NCI-H2081 treated with DMSO at 0.1 percent for 48 hours (cell line): Measurements from ENCODE around the gene SERGEF.
"Not testable (repeated sequence)": the region's sequence is repeated elsewhere in the genome, so short reads cannot be mapped to it uniquely, and the experiment has no call there.

Experiments
- DNase-seq: peaks from one replicate; lab custom pipeline; 2025; lab: John Stamatoyannopoulos, UW

The SERGEF gene

DNA sequence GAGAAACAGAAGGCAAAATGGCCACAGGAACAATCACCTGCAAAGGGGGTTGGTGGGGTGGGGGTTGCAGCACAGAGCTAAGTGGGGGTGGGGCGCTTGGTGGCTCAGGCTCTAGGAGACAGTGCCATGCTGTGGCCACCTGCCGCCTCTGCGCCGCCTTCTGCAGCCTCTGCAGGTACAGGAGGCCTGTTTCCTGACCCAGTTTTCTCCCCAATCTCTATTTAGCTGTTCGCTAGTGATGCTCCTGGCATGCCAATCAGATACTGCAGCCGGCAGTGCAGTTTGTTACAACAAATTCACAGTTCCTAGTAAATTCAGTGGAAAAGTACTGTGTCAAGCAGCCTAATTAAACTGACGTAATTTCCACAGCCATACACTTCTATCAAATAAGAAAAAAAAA is 106.4 kb downstream of the SERGEF start:
- DNase-seq: no peak

DNA sequence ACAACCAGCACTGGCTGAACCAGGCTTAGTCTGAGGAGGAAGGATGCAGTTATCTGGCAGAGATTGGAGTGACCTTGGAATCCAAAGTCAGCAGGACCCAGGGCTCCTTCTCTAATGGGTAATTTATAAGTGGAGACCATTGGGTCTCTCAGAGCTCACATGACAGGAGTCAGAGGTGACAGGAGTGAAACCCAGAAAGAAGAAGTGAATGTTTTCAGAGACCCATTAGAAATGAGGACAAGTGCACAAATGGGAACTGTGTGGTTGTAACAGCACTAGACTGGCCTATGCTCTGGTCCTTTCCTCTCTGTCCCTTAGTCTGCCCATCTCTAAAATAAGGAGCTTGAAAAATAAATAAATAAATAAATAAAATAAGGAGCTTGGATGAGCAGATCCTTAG is 107.4 kb downstream of the SERGEF start:
- DNase-seq: no peak

GRCh38 chr11:17901481-17901880 is 111.4 kb downstream of the SERGEF start:
- no peak for DNase-seq

DNA sequence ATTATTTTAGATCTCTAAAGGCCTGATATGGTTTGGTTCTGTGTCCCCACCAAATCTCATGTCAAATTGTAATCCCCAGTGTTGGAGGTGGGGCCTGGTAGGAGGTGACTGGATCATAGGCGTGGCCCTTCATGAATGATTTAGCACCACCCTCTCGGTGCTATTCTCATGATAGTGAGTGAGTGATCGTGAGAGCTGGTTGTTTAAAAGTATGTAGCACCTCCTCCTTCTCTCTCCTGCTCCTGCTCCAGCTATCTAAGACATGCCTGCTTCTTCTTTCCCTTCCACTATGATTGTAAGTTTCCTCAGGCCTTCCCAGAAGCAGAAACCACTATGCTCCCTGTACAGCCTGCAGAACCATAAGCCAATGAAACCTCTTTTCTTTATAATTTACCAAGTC is 114.1 kb downstream of the SERGEF start:
- DNase-seq: no peak

DNA sequence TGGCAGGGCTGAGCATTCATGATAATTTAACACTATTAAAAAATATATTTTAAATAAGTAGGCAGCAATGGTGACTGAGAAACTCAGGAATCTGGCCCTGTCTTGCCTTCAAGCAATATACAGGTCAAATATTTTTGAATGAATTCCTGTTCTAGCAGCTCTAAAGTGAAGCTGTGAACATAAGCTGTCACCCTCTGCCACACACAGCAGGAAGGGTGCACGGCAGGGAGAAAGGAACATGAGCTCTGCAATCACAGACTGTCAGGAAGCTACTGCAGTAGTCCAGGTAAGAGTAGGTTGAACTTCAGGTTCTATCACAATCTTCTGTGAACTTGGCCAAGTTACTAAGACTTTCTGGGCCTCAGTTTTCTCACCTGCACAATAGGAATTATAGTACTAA is 114.8 kb downstream of the SERGEF start:
- no peak for DNase-seq

- no peak for DNase-seq
Measured at GRCh38 chr11:17897495-17897894, 115.4 kb downstream of the SERGEF start.

DNA sequence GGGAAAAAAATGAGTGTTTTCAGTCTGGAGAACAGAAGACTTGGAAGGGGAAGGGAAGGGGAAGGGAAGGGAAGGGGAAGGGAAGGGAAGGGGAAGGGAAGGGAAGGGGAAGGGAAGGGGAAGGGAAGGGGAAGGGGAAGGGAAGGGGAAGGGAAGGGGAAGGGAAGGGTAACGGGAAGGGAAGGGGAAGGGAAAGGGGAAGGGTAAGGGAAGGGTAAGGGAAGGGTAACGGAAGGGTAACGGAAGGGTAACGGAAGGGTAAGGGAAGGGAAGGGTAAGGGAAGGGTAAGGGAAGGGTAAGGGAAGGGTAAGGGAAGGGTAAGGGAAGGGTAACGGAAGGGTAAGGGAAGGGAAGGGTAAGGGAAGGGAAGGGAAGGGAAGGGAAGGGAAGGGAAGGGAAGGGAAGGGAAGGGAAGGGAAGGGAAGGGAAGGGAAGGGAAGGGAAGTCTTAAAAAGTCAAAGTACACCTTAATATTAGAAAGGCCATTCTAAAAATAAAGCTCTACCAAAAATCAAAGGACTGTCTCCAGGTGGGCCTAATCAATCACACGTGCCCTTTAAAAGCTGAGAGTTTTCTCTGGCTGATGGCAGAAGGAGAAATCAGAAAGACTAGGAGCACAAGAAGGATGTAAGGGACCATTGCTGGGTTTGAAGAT is 116.2 kb downstream of the SERGEF start:
- DNase-seq: not testable (repeated sequence)

- no peak for DNase-seq
Measured at GRCh38 chr11:17894929-17895658, 117.8 kb downstream of the SERGEF start.

DNA sequence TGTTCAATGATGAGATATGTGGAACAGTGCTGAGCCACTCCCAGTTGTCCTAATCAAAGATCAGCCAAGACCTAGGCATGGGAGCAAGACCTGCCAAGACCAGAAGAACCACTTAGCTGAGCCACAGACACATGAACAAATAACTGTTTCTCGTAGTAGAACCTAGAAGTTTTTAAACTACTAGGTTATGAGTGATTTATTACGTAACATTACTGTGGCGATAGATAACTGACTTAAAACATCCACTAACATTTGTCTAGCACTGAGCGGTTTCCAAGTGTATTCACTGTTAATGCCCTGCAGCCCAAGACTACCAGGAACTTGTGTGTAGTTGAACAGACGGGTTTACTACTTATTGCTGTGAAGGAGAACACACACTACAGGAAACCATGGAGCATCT is 120.4 kb downstream of the SERGEF start:
- DNase-seq: no peak

- no peak for DNase-seq
Measured at GRCh38 chr11:17890325-17890724, 122.5 kb downstream of the SERGEF start.

DNA sequence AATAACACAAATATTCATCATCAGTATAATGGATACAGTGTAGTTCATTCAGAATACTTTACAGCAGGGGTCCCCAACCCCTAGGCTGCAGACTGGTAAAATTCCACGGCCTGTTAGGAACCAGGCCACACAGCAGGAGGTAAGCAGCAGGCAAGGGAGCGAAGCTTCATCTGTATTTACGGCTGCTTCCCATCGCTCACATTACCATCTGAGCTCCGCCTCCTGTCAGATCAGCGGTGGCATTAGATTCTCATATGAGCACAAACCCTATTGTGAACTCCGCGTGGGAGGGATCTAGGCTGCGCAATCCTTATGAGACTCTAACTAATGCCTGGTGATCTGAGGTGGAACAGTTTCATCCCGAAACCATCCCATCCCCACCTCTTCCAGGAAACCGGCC is 125.1 kb downstream of the SERGEF start:
- no peak for DNase-seq

DNA sequence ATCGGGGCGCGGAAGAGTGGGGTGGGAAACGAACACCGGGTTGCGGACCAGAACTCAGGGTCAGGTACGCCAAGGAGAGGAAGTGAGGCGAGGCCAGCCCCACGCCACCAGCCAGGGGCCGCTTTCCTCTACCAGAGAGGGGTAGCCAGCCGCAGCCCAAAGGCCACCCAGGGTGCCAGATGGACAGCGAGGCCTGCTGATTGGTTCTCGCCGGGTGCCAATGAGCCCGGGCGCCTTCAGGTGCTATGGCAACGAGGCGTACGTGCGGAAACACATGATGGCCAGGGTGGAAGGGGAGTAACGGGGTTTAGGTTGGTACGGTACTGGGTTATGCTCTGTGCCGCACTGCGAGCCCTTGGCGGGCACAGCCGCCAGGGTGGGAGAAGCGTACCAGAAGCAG is 128.9 kb downstream of the SERGEF start:
- no peak for DNase-seq

GRCh38 chr11:17883057-17883456 is 129.8 kb downstream of the SERGEF start:
- DNase-seq: no peak

GRCh38 chr11:17878743-17879142 is 134.1 kb downstream of the SERGEF start:
- DNase-seq: no peak

DNA sequence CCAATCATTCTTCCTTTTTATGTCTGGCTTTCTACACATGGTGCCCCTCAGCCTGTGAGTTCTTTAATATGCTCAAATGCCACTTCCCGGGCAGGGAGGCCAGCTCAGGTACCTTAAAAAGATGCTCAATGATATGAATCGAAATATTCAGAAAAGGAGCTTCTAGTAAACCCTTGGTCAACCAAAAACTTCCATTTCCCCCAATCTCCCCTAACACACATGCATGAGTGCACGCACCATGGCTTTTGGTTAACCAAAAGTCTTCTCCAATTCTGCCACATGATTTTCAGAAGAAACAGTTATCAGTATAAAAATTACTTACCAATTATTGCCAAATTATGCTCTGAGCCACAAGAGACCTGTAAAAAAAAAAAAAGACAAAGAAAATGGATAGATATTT is 135.0 kb downstream of the SERGEF start:
- no peak for DNase-seq

DNA sequence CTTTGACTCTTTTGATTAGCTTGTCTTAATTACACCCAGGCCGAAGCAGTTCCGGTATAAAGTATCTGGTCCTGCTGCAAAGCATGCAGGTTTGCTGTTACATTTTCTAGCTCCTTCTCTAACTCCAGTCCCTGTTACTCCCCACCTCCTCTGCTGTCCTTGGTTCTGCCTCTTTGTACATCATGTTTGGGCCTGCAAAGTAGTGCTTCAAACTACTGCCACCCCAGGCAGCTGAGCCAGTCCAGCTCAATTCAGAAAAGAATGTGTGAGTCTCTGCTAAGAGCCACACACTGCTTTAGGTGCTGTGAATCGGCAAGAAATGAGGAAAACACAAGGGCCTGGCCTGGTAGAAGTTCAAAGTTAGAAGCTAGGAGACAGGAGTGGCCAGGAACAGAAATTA is 136.0 kb downstream of the SERGEF start:
- DNase-seq: no peak

DNA sequence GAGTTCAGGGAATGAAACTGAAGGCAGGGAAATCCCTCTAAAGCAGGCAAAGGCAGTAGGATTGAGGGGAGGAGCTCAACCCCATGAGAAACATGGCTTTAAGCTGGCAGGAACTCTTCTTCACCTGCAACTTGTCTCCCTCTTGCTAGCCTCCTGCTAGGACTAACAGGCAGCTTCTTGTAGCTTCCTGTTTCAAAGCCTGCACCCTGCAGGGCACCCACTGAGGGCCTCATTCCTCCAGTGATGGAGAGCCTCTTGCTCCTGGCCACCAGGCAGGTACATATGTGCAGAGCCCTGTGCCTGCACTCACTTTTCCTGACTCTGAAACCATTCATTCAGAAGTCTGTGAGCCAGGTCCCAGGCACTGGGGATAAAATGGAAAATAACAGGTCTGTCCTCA is 137.0 kb downstream of the SERGEF start:
- DNase-seq: no peak

DNA sequence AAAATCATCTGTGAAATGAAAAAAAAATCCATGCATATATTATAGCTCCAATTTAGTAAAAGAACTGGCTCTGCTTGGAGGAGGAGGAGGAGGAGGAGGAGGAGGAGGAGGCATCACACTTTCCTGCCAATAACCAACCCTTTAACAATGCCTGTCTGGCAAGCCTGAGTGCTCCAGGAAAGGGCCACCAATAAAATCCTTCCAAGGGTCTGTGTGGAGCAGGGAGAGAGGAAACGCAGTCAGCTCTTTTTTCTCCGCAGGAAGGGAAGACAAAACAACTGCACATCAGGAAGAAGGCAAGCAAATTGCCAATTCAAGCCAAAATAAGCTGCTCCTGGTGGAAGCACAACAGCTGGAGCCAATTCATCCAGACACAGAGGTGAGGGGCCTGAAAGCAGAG is 139.3 kb downstream of the SERGEF start:
- DNase-seq: no peak

DNA sequence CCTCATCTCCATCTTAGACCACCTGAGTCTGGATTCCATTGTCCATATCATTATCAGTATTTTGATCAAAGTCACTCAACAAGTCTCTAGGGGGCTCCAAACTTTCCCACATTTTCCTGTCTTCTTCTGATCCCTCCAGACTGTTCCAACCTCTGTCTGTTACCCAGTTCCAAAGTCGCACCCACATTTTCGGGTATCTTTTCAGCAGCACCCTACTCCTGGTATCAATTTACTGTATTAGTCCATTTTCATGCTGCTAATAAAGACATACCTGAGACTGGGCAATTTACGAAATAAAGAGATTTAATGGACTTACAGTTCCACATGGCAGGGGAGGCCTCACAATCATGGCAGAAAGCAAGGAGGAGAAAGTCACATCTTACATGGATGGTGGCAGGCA is 144.4 kb downstream of the SERGEF start:
- not testable (repeated sequence) for DNase-seq

- no peak for DNase-seq
Measured at GRCh38 chr11:17867341-17867740, 145.5 kb downstream of the SERGEF start.

DNA sequence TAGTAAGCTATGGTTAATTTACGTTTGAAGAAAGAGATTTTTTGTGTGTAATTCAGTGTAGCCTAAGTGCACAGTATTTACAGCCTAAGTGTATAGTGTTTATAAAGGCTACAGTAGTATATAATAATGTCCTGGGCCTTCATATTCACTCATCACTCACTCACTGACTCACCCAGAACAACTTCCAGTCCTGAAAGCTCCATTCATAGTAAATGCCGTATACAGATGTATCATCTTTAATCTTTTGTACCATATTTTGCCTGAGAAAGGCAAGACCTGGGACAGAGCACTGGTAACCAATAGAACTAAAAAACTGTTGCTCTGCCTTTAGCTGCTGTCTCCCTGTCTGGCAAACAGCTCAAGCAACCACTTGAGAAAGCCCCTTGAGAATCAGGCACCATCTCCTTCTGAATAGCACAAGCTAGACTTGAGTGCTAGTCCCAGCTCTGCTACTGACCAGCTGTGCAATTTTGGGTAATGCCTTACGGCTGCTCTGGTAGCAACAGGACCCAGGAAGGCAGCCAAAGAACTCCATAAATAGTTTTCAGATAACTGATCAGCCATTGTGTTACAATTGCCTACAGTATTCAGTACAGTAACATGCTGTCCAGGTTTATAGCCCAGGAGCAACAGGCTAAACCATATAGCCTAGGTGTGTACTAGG is 146.9 kb downstream of the SERGEF start:
- no peak for DNase-seq

- DNase-seq: no peak
Measured at GRCh38 chr11:17864478-17864941, 148.3 kb downstream of the SERGEF start.

DNA sequence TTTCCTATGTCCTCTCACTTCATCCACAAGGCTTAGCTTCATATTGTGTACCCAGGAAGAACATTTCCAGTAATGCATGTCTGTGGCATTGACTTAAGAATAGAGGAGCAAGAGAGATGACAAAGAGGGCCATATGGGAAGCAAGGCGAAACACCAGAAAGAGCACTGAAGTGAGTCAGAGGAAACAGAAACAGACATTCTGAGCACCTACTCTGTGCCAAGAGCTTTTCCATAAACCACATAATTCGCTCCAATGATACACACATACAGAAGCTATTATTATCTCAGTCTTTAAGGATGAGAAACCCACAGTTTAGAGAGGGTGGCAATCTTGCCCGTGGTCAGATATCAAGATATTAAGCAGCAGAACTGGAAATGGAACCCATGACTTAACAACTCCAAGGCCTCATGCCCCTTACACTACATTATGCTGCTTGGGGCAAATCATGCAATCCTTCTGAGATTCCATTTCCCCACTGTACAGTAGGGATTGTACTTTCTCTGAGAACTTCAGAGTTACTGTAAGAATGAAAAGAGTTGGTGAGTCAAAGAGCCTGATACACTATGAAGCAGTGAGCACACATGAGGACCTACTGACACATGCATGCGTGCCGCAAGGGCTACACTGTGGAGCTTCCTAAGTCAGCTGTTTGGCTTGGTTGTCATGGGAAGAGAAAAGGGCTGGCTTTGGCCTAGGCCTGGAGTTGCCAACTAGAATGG is 151.7 kb downstream of the SERGEF start:
- no peak for DNase-seq
